ENCODE measurements around the gene SLC2A9.
A peak's percentile ranks its signal among the peaks of the same experiment; 100 is the strongest.

SLC2A9 gene
- total RNA-seq, result 14.0 to 60.3 (median 32.5) reads per million in 17 experiments

GRCh38 chr4:10020871-10021652, at the start of gene SLC2A9:
TSS of gene SLC2A9 (minus strand) at chr4:10021497. CDS start at chr4:10021429, 68 bp downstream.
- DNase-seq, result peak; percentile 62 to 85 (median 78)

GRCh38 chr4:10069075-10069642, 47.9 kb upstream of the SLC2A9 start:
- DNase-seq, result no peak

DNA sequence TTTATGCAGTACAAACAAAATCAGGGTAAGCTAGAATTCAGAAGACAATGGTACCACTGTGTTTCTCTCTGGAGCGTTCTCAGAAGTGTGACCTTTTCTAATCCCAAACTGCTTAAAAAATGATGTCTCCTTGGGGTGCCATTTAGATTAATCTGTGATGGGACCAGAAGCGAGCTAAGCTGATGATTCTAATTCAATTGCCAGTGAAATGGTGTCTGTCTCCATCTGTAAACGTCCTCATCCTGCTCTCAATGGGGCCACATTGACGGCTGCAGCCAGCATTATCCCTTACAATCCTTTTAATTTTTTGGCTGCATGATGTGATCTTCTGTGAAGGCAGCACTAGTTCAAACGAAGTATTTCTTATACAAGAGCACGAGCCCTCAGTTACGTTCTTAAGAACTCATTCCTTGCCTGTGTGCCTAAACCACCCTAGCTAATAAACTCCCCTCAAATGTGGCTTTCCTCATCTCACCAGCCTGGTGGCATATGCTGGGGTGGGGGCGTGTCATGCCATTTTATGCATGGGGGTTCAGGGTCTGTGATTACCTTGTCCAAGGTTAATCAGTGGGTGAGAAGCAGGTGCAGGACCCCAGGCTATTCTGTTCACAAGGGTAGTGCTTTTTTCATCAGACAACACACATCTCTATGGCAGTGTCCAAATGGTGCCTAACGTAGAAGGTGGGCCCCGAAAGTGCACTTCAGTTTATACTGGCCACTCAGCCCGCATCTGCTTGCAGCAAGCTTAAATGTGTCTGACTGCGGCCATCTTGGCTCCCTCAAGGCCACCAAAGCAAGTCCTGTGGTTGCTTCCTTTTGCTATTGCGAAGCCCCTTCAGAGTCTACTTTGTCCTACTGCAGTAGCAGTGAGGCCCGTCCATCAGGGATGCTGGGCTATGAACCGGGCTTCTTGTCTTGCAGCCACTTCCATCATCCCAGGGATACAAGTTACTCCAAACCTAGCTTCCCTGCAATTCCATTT, 45.7 kb upstream of the SLC2A9 start:
- DNase-seq, result no peak

GRCh38 chr4:10066206-10066605, 44.9 kb upstream of the SLC2A9 start:
- DNase-seq, result no peak

DNA sequence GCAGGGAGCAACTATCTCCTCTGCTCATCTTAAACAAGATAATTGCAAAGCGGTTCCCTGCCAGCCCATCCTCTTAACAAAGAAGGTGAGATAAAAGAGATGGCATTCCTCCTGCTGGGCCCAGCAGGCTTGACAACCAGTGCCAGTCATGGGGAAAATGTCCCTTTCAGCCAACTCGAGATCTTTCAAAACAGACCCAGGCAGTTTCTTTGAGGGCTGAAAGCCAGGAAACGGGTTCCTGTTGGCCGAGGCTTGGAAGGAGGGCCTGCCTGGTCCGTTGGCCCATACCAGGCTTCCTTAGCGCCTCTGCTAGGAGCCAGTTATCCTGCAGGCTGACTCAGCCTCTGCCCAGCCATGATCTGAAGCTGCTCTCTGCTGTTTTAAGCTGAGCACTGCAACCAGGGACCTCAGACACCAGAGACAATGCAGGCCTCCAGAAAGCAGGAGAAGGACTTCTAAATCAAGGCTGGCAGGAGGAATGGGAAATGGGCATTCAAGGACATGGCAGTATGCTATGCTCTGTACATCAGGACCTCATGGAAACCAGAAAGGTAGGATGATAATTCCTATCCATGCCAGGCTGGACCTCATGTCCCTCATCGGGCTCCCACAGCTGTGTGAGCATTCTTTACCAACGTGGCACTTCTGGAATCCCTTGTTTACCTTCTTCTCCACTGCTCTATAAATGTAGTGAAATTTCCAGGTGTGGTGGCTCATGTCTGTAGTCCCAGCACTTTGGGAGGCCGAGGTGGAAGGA, 42.4 kb upstream of the SLC2A9 start:
- DNase-seq, result peak; percentile 72 to 85 (median 83)

- DNase-seq, result no peak
These were observed 40.5 kb upstream of the SLC2A9 start for GRCh38 chr4:10061650-10062415.

DNA sequence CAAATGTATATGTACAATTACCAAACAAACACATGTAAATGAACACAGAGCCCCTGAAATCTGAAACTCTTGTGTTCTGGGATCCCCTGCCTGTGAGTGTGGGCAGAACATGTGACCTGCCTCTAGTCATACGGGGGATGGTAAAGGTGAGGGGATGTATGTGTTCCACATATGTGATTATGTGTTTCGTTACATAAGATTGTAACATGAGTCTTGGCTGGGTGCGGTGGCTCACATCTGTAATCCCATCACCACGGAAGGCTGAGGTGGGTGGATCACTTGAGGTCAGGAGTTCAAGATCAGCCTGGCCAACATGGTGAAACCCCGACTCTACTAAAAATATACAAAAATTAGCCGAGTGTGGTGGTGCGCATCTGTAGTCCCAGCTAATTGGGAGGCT, 37.1 kb upstream of the SLC2A9 start:
- DNase-seq, result no peak

DNA sequence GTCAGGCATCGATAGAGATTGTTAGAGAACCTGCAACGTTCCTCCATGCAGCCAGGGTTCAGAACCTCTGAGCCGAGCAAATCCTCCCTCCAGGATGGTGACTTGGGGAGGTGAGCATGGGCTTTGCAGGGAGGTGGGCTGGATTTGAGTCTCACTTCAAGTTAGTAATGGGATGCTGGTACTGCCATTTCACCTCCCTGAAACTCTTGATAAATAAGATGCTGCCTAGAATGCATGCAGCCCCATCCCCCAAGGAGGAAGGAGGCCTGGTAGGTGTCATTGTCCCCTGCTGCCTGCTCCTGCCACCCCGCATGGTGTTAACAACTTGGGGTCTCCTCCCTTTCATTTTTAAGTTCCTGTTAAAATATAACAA, 35.7 kb upstream of the SLC2A9 start:
- no peak for DNase-seq

- no peak for DNase-seq
These were observed 35.2 kb upstream of the SLC2A9 start for GRCh38 chr4:10056334-10057022.

DNA sequence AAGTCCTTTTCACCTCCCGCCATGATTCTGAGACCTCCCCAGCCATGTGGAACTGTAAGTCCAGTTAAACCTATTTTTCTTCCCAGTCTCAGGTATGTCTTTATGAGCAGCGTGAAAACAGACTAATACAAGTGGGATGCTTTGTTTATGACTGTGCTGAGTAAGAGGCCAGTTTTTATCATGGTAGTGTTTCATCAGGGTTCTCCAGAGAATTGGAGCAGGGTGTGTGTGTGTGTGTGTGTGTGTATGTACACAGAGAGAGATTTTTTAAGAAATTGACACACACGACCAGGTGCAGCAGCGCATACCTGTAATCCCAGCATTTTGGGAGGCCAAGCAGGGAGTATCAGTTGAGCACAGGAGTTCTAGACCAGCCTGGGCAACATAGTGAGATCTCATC, 34.6 kb upstream of the SLC2A9 start:
- DNase-seq, result no peak

DNA sequence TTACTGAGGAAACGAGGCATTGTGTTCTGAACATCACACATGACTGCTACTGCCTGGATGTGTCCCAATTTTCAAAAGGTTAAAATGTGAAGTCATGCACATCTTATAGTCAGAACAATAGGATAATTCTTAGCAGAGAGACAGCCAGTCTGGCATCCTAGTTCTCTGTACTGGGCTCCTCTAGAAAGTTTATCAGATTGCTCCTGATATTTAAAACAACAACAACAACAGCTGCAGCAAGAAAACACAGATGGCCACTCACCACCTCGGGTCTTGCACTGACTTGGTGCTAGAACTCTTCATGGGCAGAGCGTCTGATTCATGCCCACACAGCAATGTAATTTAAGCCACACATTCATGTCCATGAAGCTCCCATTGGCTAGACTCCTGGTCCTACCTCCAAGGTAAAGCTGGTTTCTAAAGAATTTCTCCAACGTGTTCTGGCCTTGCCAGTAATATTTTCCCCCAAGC, 33.3 kb upstream of the SLC2A9 start:
- DNase-seq, result no peak

- DNase-seq, result no peak
These were observed 32.5 kb upstream of the SLC2A9 start for GRCh38 chr4:10053635-10054453.

- DNase-seq, result no peak
These were observed 30.3 kb upstream of the SLC2A9 start for GRCh38 chr4:10051517-10052135.

DNA sequence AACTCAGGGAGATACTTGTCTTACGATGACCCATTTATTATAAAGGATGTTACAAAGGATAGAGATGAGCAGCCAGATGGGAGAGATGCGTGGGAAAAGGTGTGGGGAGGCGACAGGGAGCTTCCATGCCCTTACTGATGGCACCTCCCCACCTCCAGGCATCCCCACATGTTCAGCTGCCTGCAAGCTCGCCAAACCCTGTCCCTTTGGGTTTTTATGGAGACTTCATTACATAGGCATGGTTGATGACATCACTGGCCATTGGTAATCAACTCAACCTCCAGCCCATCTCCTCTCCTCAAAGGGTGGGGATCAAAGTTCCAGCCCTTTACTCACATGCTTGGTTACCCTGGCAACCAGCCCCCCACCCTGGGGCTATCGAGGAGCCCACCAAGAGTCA, 29.4 kb upstream of the SLC2A9 start:
- no peak for DNase-seq

DNA sequence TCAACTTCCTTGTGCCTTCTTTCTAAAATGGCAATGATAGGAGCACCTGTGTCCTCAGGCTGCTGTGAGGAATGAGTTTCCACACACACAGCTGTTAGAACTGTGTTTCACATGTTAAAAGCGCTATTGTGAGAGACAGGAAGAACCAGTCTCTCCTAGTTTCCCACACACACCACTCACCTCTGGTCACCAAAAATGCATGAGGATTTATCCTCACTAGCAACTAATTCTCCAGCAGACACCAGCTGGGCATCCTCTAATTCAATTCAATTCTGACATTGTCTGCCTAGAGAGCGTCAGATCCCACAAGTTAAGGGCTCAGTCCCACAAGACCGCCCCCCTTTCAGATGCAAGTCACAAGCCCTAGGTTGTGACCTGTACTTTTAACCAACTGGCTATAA, 29.0 kb upstream of the SLC2A9 start:
- DNase-seq, result no peak

- no peak for DNase-seq
These were observed 27.8 kb upstream of the SLC2A9 start for GRCh38 chr4:10048941-10049697.

DNA sequence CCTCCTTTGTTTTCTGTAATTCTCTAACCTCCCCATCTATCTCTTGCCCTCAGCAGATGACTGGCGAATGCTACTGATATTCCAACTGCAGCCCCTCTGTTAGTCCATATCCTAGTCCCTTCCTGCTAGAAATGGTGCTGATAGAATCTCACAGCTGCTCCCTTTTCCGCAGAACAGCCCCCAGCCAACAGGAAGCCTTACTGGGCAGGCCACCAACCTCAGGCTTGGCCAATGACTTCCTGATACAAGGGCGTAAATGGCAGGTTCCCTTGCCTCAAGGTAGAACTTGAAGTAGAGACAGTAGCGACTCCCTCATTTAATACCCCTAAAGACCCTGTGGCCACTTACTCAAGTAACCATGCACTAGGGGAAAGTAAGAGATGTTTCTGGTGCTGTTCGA, 26.7 kb upstream of the SLC2A9 start:
- DNase-seq, result no peak

DNA sequence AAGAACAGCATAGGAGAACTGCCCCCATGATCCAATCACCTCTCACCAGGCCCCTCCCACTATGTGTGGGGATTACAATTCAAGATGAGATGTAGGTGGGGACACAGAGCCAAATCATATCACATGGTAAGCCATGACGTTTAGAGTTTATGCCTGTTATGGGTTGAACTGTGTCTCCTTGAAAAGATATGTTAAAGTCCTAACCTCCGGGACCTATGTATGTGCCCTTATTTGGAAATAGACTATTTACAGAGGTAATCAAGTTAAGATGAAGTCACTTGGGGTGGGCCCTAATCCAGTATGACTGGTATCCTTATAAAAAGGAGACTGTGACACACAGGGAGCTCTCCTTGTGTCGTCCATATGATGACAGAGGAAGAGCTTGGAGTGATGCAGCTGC, 25.2 kb upstream of the SLC2A9 start:
- DNase-seq, result peak in 1 of 4 experiments; percentile 23

GRCh38 chr4:10045481-10045880, 24.2 kb upstream of the SLC2A9 start:
- no peak for DNase-seq
